ENCODE results near the gene RBP7.

The RBP7 gene

GRCh38 chr1:10031461-10031860 lies 34.4 kb downstream of the RBP7 start:
- DNase-seq (ENCODE audit: low spot score), result peak; percentile 83

- peak; percentile 99 for DNase-seq (ENCODE audit: low spot score)
Measured at GRCh38 chr1:10032590-10033358, 35.7 kb downstream of the RBP7 start, which contains the start of gene UBE4B. TSS of gene UBE4B (plus strand) at chr1:10032958. CDS start at chr1:10033671, 713 bp downstream.

- peak; percentile 65 for DNase-seq (ENCODE audit: low spot score)
Measured at GRCh38 chr1:10033359-10033845, 36.4 kb downstream of the RBP7 start.

DNA sequence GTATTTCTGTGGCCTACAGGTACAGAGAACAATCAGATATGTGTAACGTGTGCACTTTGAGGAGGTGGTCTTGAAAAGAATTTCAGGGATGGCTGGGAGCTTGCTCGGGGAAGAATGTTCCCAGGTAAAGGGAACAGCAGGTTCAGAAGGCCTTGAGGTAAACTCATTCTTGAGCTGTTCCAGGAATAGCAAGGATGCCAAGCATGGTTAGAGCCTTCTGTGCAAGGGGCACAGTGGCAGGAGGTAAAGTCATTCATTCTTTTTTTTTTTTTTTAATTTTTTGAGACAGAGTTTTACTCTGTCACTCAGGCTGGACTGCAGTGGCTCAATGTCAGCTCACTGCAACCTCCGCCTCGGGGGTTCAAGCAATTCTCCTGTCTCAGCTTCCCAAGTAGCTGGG lies 45.7 kb downstream of the RBP7 start:
- no peak for DNase-seq (ENCODE audit: low spot score)

- no peak for DNase-seq (ENCODE audit: low spot score)
Measured at GRCh38 chr1:10045480-10046355, 48.7 kb downstream of the RBP7 start.

- no peak for DNase-seq (ENCODE audit: low spot score)
Measured at GRCh38 chr1:10046356-10047085, 49.5 kb downstream of the RBP7 start.

DNA sequence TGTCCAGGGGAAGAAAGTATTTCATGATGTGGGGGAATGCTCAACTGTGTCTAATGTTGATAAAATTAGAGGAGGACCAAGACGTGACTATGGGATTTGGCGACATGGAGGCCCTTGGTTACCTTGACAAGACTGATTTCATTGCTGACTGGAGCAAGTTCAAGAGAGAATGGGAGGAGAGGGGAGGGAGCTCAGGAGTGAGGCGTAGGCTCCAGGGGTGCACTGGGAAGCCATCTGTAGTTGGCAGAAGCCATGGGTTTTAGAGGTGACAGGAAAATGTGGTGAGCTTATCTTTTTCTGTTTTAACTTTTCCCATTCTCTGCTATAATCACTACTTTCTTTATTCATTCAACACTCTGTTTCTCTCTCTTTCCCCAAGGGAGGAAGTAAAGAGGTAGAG lies 51.6 kb downstream of the RBP7 start:
- DNase-seq (ENCODE audit: low spot score), result no peak

GRCh38 chr1:10050611-10051010 lies 53.6 kb downstream of the RBP7 start:
- DNase-seq (ENCODE audit: low spot score), result no peak

DNA sequence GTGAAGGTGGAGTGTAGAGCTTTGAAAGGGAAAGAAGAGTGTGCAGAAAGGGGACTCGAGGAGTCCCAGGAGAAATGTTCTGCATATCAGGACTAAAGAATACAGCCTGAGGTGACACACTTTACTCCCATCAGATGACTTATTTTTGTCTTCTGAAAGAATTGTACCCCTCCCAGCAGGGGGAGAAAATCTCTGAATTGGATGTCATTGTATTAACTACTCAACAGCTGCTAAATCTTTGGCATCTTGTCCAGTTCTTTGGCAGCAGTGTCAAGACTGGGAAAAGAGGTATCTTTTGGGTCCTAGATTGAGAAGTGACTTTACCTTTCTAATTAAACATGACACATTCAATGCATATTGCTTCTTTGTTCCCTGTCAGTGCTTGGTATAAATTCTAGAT lies 54.6 kb downstream of the RBP7 start:
- no peak for DNase-seq (ENCODE audit: low spot score)

GRCh38 chr1:10052347-10052746 lies 55.3 kb downstream of the RBP7 start:
- DNase-seq (ENCODE audit: low spot score), result no peak

GRCh38 chr1:10054465-10054864 lies 57.4 kb downstream of the RBP7 start:
- DNase-seq (ENCODE audit: low spot score), result no peak

DNA sequence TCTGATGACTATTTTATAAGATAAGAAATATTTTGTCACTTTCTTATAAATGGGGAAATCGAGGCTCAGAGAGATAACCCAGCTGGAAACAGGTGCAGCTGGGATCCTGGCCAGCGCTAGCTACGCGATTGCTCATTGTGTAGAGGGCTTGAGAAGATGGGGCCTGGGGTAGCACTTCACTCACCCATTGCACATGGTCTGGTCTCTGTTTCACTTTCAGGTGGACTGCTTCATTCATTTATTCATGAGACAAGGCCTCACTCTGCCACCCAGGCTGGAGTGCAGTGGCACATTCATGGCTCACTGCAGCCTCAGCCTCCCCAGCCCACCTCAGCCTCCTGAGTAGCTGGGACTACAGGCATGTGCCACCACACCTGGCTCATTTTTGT lies 59.6 kb downstream of the RBP7 start:
- no peak for DNase-seq (ENCODE audit: low spot score)

DNA sequence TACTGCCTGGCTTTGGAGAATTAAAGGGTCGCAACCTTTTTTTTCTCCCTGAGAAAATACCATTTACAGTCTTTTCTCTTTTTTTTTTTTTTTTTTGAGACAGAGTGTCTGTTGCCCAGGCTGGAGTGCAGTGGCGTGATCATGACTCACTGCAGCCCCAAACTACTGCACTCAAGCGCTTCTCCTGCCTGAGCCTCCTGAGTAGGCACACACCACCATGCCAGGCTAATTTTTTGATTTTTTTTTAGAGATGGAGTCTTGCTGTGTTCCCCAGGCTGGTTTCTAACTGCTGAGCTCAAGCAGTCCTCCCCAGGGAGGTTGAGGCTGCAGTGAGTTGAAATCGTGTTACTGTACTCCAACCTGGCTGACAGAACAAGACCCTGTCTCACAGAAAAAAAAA lies 60.3 kb downstream of the RBP7 start:
- DNase-seq (ENCODE audit: low spot score), result peak; percentile 46

DNA sequence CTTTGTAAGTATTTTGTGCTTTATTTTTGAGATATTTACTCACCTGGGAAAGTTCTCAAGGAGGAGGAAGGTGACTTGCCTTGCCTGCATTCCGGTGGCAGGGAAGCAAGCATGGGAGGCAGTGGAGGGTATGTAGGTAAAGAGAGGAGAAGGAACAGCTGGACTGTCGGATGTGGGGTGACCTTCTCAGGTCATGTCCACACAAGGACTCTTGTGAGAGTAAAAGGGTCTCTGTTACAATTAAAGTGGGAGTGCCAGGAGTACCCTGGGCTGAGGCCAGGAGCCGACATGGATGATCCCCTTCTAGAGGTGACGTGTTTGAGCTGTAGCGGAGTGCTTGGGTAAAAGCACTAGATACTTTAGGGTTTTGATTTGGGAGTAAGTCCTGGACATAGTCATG lies 60.8 kb downstream of the RBP7 start:
- no peak for DNase-seq (ENCODE audit: low spot score)

DNA sequence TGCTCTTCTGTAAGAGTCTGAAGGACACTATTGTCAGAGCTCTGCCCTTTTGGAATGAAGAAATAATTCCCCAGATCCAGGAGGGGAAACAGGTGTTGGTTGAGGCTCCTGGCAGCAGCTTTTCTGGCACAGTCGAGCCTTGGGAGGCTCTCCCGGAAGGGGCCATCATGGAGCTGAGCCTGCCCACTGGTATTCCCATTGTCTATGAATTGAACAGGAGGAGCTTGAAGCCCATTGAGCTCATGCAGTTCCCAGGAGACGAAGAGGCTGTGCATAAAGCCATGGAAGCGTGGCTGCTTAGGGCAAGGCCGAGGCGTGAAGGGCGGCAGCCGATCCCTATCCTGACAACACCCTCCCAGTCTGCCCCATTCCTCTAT lies 62.3 kb downstream of the RBP7 start:
- no peak for DNase-seq (ENCODE audit: low spot score)

DNA sequence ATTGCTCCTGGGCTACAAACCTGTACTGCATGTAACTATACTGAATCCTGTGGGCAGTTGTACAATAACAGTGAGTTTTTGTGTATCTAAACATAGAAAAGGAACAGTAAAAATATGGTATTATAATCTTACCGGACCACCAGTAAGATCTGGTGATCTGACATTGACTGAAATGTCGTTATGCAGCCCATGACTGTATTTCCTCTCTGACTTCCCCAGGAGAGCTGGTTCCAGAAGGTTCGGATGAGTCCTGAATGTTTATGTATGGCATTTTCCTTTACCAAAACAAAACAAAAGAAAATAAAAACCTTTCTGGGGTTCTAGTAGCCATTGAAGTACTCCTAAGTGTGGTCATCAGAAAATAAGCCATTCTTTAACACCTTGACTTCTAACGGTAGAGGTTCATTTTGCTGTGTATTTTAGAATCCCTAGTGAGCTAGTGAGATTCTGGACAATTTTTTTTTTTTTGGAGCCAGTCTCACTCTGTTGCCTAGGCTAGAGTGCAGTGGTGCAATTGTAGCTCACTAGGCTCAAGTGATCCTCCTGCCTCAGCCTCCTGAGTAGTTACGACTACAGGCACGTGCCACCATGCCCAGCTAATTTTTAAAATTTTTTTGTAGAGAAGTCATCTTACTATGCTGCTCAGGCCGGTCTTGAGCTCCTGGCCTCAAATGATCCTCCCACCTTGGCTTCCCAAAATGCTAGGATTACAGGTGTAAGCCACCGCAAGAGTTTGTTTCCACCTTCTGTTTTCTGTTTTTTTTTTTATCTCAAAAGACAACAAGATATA lies 63.5 kb downstream of the RBP7 start:
- no peak for DNase-seq (ENCODE audit: low spot score)

GRCh38 chr1:10061276-10061675 lies 64.2 kb downstream of the RBP7 start:
- no peak for DNase-seq (ENCODE audit: low spot score)

- no peak for DNase-seq (ENCODE audit: low spot score)
Measured at GRCh38 chr1:10063878-10064277, 66.8 kb downstream of the RBP7 start.

DNA sequence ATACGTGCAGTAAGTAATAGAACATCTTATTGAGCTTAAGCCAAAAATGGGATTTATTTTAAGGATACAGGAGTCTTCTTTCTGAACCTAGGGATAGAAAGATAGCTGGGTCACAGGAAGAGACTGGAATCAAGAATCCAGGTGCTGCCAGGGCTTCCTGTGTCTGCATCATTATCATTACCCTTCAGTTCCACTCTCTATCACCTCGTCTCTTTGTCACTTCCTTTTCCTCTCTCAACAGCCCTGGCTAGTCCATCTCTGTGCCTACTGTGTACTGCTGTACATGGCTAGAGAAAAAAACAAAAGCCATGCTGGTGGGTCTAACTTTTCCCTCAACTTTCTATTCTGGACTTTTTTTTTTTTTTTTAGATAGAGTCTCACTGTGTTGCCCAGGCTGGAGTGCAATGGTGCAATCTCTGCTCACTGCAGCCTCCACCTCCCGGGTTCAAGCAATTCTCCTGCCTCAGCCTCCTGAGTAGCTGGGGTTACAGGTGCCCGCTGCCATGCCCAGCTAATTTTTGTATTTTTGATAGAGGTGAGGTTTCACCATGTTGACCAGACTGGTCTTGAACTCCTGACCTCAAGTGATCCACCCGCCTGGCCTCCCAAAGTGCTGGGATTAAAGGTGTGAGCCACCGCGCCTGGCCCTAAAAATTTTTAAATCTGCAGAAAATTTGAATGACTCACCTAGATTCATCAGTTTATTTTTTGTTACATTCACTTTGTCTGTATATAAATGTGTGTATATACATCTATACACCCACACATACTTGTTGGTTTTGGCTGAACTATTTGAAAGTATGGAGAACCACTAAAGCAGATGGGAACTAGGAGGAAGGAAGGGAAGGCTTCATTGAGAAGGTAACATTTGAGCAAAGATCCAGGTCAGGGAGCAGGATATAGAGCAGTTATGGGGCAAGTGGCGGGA lies 67.7 kb downstream of the RBP7 start:
- no peak for DNase-seq (ENCODE audit: low spot score)

- DNase-seq (ENCODE audit: low spot score), result peak; percentile 35
Measured at GRCh38 chr1:10065344-10065685, 68.3 kb downstream of the RBP7 start.
